Prostate gland (tissue), 2 donors: ENCODE data around the gene OS9. TPM values are rescaled to one million over a fixed set of nuclear protein-coding genes. Genes with fewer than 3 reads are reported as not detected.

Experiments
- DNase-seq: peaks from one replicate; pipeline ENCODE4 v3.0.0-alpha.2; 2019; ENCODE audit warnings: low spot score
- H3K27ac ChIP-seq, 2 donors: fragments of 200-600 bp; sonication (generic); 2 replicates each; pipeline ENCODE4 v1.5.1; 2017 to 2019
- H3K27me3 ChIP-seq: fragments of 200-600 bp; sonication (generic); replicated peaks from 2 replicates; pipeline ENCODE4 v1.5.1; 2019; ENCODE audit not compliant: insufficient read depth
- H3K36me3 ChIP-seq, 2 donors: fragments of 200-600 bp; sonication (generic); 1 replicate in 1 of 2; 2 replicates in 1 of 2; pipeline versions ENCODE4 v1.5.1 to v1.8.1; 2017 to 2019
- H3K4me1 ChIP-seq: fragments of 200-600 bp; sonication (generic); replicated peaks from 2 replicates; pipeline ENCODE4 v1.5.1; 2019
- H3K4me3 ChIP-seq, 2 donors: fragments of 200-600 bp; sonication (generic); 2 replicates each; pipeline ENCODE4 v1.5.1; 2017 to 2019
- H3K9me3 ChIP-seq: fragments of 200-600 bp; sonication (generic); 2 replicates; pipeline ENCODE4 v1.5.1; 2017
- POLR2A ChIP-seq: fragments of 450-650 bp; IDR thresholded peaks from one replicate; pipeline ENCODE4 v1.6.1; 2016; ENCODE audit warnings: antibody characterized with exemption, mild to moderate bottlenecking
- POLR2AphosphoS5 ChIP-seq: sonication (generic); formaldehyde crosslinking; IDR thresholded peaks from one replicate; pipeline ENCODE4 v1.6.1; 2017; ENCODE audit warnings: antibody characterized with exemption
- WGBS: methylation state at CpG from one replicate; pipeline ENCODE4 v1.1.5; 2018; 5-methylcytosine and 5-hydroxymethylcytosine counted together
- intact Hi-C: fragments of 100-400 bp; cut with DNase I; formaldehyde crosslinking; loops from one replicate; pipeline ENCODE4 v1.14.2; 2022
- total RNA-seq, 2 donors: library from RNA; depleted of rRNA; stranded (reverse); fragments of >200 nt; gene quantifications; one replicate each; pipeline ENCODE4 v1.1.0, GENCODE V29; 2016
- TF ChIP-seq, protein P1 (sequence below), 4 experiments: fragments of 200-600 bp in 2 of 4; fragments of 450-650 bp in 2 of 4; sonication (generic) in 2 of 4; IDR thresholded peaks; 1 replicate in 3 of 4; 2 replicates in 1 of 4; pipeline ENCODE4 v1.5.1; 2016 to 2019; ENCODE audit warnings: antibody characterized with exemption in 4 of 4, mild to moderate bottlenecking in 2 of 4, moderate library complexity in 2 of 4

OS9 gene
- total RNA-seq, 2 donors from 2014 or later: 210 to 321 TPM

DNA sequence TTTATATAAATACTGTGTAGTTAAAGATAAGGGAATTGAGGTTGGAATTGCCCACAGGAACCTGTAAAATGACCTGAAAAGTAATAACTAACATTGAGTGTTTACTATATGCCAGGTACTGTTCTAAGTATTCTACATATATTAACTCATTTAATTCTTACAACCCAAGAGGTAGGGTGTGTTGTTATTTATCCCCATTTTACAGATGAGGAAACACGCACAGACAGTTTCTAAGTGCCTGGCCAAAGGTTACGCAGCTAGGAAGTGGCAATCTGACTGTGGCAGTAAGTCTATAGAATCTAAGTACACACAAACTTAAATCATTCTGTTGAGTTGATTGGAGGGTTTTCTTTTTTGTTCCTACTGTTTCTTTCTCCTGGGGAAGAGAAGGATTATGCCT is 49.8 kb downstream of the OS9 start:
- intact Hi-C loops: no loop called here
- no peak overlapping the region for H3K4me3 ChIP-seq
- no peak overlapping the region for H3K27ac ChIP-seq
- H3K9me3 ChIP-seq: no peaks in the 10 kb centered on the region
- no peaks in the 10 kb centered on the region for H3K4me1 ChIP-seq
- peaks cover 2% of the 10 kb centered on the region for H3K27me3 ChIP-seq
- peaks cover 0 to 4% of the 10 kb centered on the region in 2 donors for H3K36me3 ChIP-seq
- TF ChIP-seq POLR2A (no peak), POLR2AphosphoS5 (no peak)
- TF ChIP-seq, protein P1, sequence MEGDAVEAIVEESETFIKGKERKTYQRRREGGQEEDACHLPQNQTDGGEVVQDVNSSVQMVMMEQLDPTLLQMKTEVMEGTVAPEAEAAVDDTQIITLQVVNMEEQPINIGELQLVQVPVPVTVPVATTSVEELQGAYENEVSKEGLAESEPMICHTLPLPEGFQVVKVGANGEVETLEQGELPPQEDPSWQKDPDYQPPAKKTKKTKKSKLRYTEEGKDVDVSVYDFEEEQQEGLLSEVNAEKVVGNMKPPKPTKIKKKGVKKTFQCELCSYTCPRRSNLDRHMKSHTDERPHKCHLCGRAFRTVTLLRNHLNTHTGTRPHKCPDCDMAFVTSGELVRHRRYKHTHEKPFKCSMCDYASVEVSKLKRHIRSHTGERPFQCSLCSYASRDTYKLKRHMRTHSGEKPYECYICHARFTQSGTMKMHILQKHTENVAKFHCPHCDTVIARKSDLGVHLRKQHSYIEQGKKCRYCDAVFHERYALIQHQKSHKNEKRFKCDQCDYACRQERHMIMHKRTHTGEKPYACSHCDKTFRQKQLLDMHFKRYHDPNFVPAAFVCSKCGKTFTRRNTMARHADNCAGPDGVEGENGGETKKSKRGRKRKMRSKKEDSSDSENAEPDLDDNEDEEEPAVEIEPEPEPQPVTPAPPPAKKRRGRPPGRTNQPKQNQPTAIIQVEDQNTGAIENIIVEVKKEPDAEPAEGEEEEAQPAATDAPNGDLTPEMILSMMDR (IDR thresholded peaks at IDR 0.05): no peak
- no peak for DNase-seq
- WGBS: 90% methylated on average over 2 of the region's 2 CpGs

- TF ChIP-seq POLR2A (no peak), POLR2AphosphoS5 (no peak)
- TF ChIP-seq, protein P1 (IDR thresholded peaks at IDR 0.05): no peak
- peaks cover 2% of the 10 kb centered on the region for H3K27me3 ChIP-seq
Observed at GRCh38 chr12:57744194-57744776, 50.4 kb downstream of the OS9 start.

DNA sequence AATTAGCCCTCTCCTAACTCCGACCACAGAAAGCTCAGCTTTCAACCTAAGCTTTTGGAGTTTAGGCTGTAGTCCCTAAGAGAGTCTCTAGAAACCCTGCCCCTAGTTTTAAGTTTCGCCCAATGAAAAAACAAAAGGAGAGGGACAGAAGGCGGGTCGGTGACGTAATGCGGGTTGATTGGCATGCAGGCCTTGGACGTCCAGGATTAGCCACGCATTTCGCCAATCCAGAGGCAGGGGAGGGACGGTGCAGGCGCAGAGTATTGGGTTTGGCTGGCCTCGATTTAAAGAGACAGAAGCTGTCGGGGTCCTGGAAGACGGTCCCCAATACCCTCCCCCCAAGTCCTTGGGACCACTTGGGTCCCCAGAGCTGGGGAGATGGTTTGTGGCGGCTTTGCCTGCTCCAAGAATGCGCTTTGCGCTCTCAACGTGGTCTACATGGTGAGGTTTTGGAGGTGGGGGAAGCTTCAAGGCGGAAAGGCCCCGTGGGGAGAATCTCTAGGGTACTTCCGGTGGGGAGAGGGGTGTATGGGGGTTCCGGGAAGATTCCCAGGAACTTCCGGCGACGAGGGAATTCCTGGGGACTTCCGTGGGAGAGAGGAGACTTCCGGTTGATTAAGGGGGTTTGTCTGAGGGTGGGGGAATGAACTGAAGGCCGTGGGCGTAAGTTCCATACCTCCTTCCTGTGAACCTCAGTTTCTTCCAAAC is 51.0 kb downstream of the OS9 start, which contains the start of gene TSPAN31:
TSS of gene TSPAN31 (plus strand) at position 263 of the 708 bp plus-strand sequence. CDS start at position 379, 116 bp downstream.
- no peaks in the 10 kb centered on the region for H3K9me3 ChIP-seq
- peak; percentile 97 for DNase-seq
- peaks cover 2% of the 10 kb centered on the region for H3K27me3 ChIP-seq
- WGBS: under 1% methylated on average over 29 of the region's 29 CpGs
- H3K4me3 ChIP-seq: peak within 1 kb of the TSS; percentile 68 to 75
- H3K27ac ChIP-seq: peak within 1 kb of the TSS; percentile 94 to 95
- H3K36me3 ChIP-seq: peaks cover 0 to 4% of the 10 kb centered on the region in 2 donors
- H3K4me1 ChIP-seq: no peaks in the 10 kb centered on the region
- intact Hi-C loops: no loop called here
- TF ChIP-seq, protein P1 (IDR thresholded peaks at IDR 0.05): peak in 2 of 4 experiments; percentile 36 to 41
- TF ChIP-seq POLR2AphosphoS5 (peak; percentile 97), POLR2A (peak; percentile 64)

More at GRCh38 chr12:57744194-57744776, 50.4 kb downstream of the OS9 start:
- 9% methylated on average over 21 of the region's 21 CpGs for WGBS
- intact Hi-C loops: no loop called here
- DNase-seq: peak; percentile 42
- Histone ChIP-seq H3K36me3 (peaks cover 0 to 4% of the 10 kb centered on the region in 2 donors), H3K4me1 (no peaks in the 10 kb centered on the region), H3K4me3 (peak overlapping the region; percentile 68 to 75), H3K27ac (peak overlapping the region; percentile 94 to 95), H3K9me3 (no peaks in the 10 kb centered on the region)

DNA sequence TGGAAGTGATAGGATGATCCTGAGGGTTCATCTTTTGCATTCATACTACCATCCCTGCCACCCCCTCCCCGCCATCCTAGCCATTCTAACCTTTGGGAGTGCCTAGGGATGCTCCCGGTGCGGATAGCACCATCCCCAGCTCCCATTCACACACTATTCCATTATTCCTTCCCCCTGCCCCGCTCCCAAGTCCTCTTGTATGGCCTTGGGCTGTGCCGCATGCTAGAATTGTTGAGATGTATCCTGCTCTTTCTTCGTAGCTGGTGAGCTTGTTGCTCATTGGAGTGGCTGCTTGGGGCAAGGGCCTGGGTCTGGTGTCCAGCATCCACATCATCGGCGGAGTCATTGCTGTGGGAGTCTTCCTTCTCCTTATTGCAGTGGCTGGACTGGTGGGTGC is 51.6 kb downstream of the OS9 start:
- TF ChIP-seq POLR2A: no peak
- TF ChIP-seq POLR2AphosphoS5: no peak
- TF ChIP-seq, protein P1 (IDR thresholded peaks at IDR 0.05): no peak
- Histone ChIP-seq H3K9me3 (no peaks in the 10 kb centered on the region), H3K4me3 (peak overlapping the region; percentile 68 to 75), H3K27ac (peak overlapping the region; percentile 94 to 95), H3K4me1 (no peaks in the 10 kb centered on the region), H3K27me3 (peaks cover 2% of the 10 kb centered on the region), H3K36me3 (peaks cover 0 to 4% of the 10 kb centered on the region in 2 donors)
- DNase-seq: no peak
- 41% methylated on average over 8 of the region's 8 CpGs for WGBS
- intact Hi-C loops: no loop called here
